DMS53 treated with DMSO at 0.1 percent for 48 hours (cell line): ENCODE results near the gene C6.
"Not testable (repeated sequence)": the region's sequence is repeated elsewhere in the genome, so short reads cannot be mapped to it uniquely, and the experiment has no call there.

Experiments used
- DNase-seq: peaks from one replicate; lab custom pipeline; 2025; ENCODE audit not compliant: unreplicated experiment; lab: John Stamatoyannopoulos, UW

The C6 gene

GRCh38 chr5:41200506-41200905 is 12.8 kb downstream of the C6 start:
- DNase-seq, result no peak

- DNase-seq, result no peak
Measured at GRCh38 chr5:41199660-41200059, 13.7 kb downstream of the C6 start.

GRCh38 chr5:41196197-41196596 is 17.1 kb downstream of the C6 start:
- DNase-seq, result no peak

- no peak for DNase-seq
Measured at GRCh38 chr5:41195228-41195627, 18.1 kb downstream of the C6 start.

GRCh38 chr5:41194339-41194738 is 19.0 kb downstream of the C6 start:
- no peak for DNase-seq

- peak; percentile 18 for DNase-seq
Measured at GRCh38 chr5:41193456-41194205, 19.7 kb downstream of the C6 start.

GRCh38 chr5:41191249-41191648 is 22.1 kb downstream of the C6 start:
- no peak for DNase-seq

- DNase-seq, result no peak
Measured at GRCh38 chr5:41186143-41186542, 27.2 kb downstream of the C6 start.

- DNase-seq, result not testable (repeated sequence)
Measured at GRCh38 chr5:41183331-41183730, 30.0 kb downstream of the C6 start.

GRCh38 chr5:41182666-41183065 is 30.7 kb downstream of the C6 start:
- peak; percentile 11 for DNase-seq

- DNase-seq, result no peak
Measured at GRCh38 chr5:41181691-41182564, 31.4 kb downstream of the C6 start.

GRCh38 chr5:41176952-41177351 is 36.4 kb downstream of the C6 start:
- no peak for DNase-seq

- DNase-seq, result no peak
Measured at GRCh38 chr5:41172012-41172411, 41.3 kb downstream of the C6 start.

GRCh38 chr5:41161271-41161670 is 52.1 kb downstream of the C6 start:
- DNase-seq, result no peak

GRCh38 chr5:41157272-41157894 is 55.9 kb downstream of the C6 start:
- peak; percentile 0 for DNase-seq

GRCh38 chr5:41156739-41157138 is 56.6 kb downstream of the C6 start:
- peak; percentile 3 for DNase-seq

- no peak for DNase-seq
Measured at GRCh38 chr5:41154491-41154890, 58.8 kb downstream of the C6 start.

GRCh38 chr5:41151564-41151963 is 61.8 kb downstream of the C6 start:
- DNase-seq, result no peak

GRCh38 chr5:41148448-41148847 is 64.9 kb downstream of the C6 start:
- DNase-seq, result no peak

GRCh38 chr5:41145306-41145705 is 68.0 kb downstream of the C6 start:
- no peak for DNase-seq

GRCh38 chr5:41143131-41143901 is 70.0 kb downstream of the C6 start:
- no peak for DNase-seq
